GM21390 (cell line): ENCODE results near the gene OMA1.
"Not testable (repeated sequence)": the region's sequence is repeated elsewhere in the genome, so short reads cannot be mapped to it uniquely, and the experiment has no call there.

Source experiments
- ATAC-seq: cut with Tn5 transposase; IDR thresholded peaks from one replicate; pipeline ENCODE4 v1.9.1; 2021; ENCODE audit not compliant: unreplicated experiment

The OMA1 gene

GRCh38 chr1:58574816-58575215, 28.3 kb upstream of the OMA1 start:
- no peak for ATAC-seq

GRCh38 chr1:58573705-58574591, 27.4 kb upstream of the OMA1 start:
- peak; percentile 95 for ATAC-seq

GRCh38 chr1:58573138-58573537, 26.6 kb upstream of the OMA1 start:
- ATAC-seq, result no peak

- no peak for ATAC-seq
These were observed 26.2 kb upstream of the OMA1 start for GRCh38 chr1:58572690-58573089.

GRCh38 chr1:58571616-58572015, 25.1 kb upstream of the OMA1 start:
- ATAC-seq, result no peak

GRCh38 chr1:58570817-58571216, 24.3 kb upstream of the OMA1 start:
- no peak for ATAC-seq

- no peak for ATAC-seq
These were observed 23.6 kb upstream of the OMA1 start for GRCh38 chr1:58570094-58570493.

- no peak for ATAC-seq
These were observed 22.4 kb upstream of the OMA1 start for GRCh38 chr1:58568911-58569310.

- no peak for ATAC-seq
These were observed 21.8 kb upstream of the OMA1 start for GRCh38 chr1:58568271-58568860.

- ATAC-seq, result no peak
These were observed 19.8 kb upstream of the OMA1 start for GRCh38 chr1:58566339-58566738.

GRCh38 chr1:58563715-58564114, 17.2 kb upstream of the OMA1 start:
- ATAC-seq, result not testable (repeated sequence)

- ATAC-seq, result no peak
These were observed 15.1 kb upstream of the OMA1 start for GRCh38 chr1:58561633-58562032.

- no peak for ATAC-seq
These were observed 8.9 kb upstream of the OMA1 start for GRCh38 chr1:58555393-58555792.

- ATAC-seq, result no peak
These were observed 4.9 kb upstream of the OMA1 start for GRCh38 chr1:58551186-58552140.

GRCh38 chr1:58549291-58549690, 2.8 kb upstream of the OMA1 start:
- not testable (repeated sequence) for ATAC-seq

- no peak for ATAC-seq
These were observed 1.8 kb upstream of the OMA1 start for GRCh38 chr1:58548371-58548770.

- ATAC-seq, result peak; percentile 57
These were observed 671 bp downstream of the OMA1 start for GRCh38 chr1:58545591-58546519.

- no peak for ATAC-seq
These were observed 3.3 kb downstream of the OMA1 start for GRCh38 chr1:58543260-58543659.

- ATAC-seq, result no peak
These were observed 7.0 kb downstream of the OMA1 start for GRCh38 chr1:58539553-58539952.

GRCh38 chr1:58538821-58539220, 7.7 kb downstream of the OMA1 start:
- no peak for ATAC-seq
